GM18873 (cell line): ENCODE data around the gene BIRC3.
"Not testable (repeated sequence)": the region's sequence is repeated elsewhere in the genome, so short reads cannot be mapped to it uniquely, and the experiment has no call there.

Source experiments
- ATAC-seq: cut with Tn5 transposase; IDR thresholded peaks from one replicate; pipeline ENCODE4 v1.9.1; 2021; ENCODE audit warnings: mild to moderate bottlenecking, moderate library complexity, moderate number of reproducible peaks; ENCODE audit not compliant: unreplicated experiment, low FRiP score

The BIRC3 gene

GRCh38 chr11:102320679-102321078 is 3.4 kb downstream of the BIRC3 start:
- no peak for ATAC-seq

DNA sequence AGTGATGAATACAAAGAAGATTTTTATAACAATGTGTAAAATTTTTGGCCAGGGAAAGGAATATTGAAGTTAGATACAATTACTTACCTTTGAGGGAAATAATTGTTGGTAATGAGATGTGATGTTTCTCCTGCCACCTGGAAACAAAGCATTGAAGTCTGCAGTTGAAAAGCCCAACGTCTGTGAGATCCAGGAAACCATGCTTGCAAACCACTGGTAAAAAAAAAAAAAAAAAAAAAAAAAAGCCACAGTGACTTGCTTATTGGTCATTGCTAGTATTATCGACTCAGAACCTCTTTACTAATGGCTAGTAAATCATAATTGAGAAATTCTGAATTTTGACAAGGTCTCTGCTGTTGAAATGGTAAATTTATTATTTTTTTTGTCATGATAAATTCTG is 5.3 kb downstream of the BIRC3 start:
- ATAC-seq: no peak

- ATAC-seq: no peak
Observed at GRCh38 chr11:102323542-102324251, 6.4 kb downstream of the BIRC3 start.

DNA sequence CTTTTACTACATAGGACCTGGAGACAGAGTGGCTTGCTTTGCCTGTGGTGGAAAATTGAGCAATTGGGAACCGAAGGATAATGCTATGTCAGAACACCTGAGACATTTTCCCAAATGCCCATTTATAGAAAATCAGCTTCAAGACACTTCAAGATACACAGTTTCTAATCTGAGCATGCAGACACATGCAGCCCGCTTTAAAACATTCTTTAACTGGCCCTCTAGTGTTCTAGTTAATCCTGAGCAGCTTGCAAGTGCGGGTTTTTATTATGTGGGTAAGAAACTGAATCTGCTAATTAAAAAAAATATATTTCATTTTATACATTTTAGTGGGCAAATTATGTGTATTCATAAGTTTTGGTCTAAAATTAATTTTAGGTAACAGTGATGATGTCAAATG is 7.8 kb downstream of the BIRC3 start:
- no peak for ATAC-seq

GRCh38 chr11:102328748-102329147 is 11.5 kb downstream of the BIRC3 start:
- no peak for ATAC-seq

DNA sequence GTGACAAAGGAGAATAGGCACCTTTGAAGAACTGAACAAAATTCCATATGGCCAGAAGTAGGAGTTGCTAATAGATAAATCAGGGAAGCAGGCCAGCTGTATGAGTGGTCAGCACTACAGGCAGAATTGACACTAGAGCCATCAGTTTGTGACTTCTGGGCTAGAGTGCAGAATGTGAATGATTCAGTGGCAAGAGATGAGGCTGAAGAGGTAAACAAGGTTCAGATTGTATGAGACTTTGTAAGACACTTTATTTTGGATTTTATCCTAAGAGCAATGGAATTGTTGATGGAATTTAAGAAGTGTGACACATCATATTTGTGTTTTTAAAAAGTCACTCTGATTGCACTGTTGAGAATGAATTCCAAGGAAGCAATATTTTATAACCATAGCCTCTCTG is 12.9 kb downstream of the BIRC3 start:
- ATAC-seq: no peak

DNA sequence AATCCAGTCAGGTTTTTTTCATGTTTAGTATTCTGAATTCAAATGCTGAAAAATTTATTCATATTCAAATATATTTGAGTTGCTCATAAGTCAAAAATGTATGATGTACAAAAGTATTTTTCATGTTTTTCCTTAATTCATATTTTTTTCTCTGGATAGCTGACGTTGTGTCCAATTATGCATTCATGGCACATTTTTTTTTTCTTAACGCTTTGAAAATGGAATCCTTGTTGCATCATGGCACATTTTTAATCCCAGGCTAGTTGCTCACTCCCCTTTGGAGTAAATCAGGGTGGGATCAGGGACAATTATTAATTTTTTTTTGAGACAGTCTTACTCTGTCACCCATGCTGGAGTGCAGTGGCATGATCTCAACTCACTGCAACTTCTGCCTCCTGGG is 14.1 kb downstream of the BIRC3 start:
- ATAC-seq: no peak

DNA sequence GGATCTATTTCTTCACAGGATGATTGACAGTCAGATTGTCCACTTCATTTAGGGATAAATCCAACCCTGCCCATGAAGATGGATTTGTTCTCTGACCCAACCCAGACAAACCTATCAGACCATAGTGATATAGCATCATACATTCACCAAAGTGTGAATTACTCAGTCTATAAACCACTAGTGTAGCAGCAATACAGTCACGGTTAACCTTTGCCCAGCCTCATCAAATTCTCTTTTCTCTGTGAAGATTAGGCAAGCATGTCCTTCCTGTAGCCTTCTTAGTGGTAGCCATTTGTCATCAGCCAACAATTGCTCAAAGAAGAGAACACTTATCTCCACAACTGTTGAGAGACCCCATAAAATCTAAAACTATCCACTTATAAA is 15.3 kb downstream of the BIRC3 start:
- no peak for ATAC-seq

- ATAC-seq: no peak
Observed at GRCh38 chr11:102338479-102339010, 21.3 kb downstream of the BIRC3 start.

- ATAC-seq: not testable (repeated sequence)
Observed at GRCh38 chr11:102341311-102341710, 24.0 kb downstream of the BIRC3 start.

DNA sequence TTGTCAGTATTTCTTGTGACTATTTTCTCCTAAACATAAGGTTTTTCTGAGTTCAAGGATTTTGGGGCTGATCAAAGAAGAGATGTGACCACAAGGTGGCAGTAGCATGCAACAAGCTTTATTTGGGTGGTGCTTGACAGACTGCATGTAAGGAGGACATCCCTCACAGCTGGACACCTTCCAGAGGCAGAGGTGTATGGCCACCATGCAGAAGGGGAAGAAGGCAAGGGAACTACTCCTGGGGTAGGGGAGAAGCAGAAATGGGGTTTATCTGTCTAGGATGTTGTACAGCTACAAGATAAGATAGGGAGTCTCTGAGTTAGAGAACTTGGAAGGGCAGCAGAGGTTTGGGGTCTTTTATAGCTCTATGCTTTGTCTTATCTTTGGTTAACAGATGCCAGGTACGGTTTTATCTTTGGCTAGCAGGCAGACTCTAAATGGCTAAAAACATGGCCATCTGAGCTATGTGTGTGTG is 24.6 kb downstream of the BIRC3 start:
- no peak for ATAC-seq

- ATAC-seq: no peak
Observed at GRCh38 chr11:102343809-102344208, 26.5 kb downstream of the BIRC3 start.

- ATAC-seq: no peak
Observed at GRCh38 chr11:102345904-102346303, 28.6 kb downstream of the BIRC3 start.

- no peak for ATAC-seq
Observed at GRCh38 chr11:102346456-102346747, 29.1 kb downstream of the BIRC3 start.

DNA sequence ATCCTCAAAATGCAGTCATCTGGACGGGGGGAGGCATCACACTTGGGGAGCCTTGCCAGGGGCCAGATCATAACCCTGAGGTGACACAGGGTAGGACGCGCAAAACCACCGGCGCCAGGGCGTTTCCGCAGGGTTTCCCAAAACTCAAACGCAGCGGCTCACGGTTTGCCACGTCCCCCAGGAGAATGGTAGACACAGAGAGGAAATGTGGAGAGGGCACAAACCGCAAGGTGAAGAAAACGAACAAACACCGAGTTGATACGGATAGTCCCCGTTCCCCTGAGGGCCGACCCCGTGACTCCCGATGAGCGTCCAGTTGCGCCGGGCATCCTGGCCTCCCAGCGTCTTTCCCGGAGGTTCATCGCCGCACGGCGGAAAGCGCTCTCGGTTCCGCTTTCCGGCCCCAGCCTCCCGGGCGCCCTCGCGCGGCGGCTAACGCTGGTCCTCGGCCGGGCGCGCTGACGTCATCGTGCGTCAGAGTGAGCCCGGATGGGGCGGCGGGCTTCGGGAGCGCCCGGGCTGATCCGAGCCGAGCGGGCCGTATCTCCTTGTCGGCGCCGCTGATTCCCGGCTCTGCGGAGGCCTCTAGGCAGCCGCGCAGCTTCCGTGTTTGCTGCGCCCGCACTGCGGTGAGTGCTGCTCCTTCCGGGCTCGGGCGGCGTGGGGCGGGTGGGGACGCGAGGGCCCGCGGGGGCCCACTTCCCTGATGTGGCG is 29.6 kb downstream of the BIRC3 start, which contains the start of gene BIRC2:
TSS of gene BIRC2 (plus strand) at position 467 of the 714 bp plus-strand sequence. CDS start 2,641 bp downstream, outside the sequence.
- peak; percentile 69 for ATAC-seq

DNA sequence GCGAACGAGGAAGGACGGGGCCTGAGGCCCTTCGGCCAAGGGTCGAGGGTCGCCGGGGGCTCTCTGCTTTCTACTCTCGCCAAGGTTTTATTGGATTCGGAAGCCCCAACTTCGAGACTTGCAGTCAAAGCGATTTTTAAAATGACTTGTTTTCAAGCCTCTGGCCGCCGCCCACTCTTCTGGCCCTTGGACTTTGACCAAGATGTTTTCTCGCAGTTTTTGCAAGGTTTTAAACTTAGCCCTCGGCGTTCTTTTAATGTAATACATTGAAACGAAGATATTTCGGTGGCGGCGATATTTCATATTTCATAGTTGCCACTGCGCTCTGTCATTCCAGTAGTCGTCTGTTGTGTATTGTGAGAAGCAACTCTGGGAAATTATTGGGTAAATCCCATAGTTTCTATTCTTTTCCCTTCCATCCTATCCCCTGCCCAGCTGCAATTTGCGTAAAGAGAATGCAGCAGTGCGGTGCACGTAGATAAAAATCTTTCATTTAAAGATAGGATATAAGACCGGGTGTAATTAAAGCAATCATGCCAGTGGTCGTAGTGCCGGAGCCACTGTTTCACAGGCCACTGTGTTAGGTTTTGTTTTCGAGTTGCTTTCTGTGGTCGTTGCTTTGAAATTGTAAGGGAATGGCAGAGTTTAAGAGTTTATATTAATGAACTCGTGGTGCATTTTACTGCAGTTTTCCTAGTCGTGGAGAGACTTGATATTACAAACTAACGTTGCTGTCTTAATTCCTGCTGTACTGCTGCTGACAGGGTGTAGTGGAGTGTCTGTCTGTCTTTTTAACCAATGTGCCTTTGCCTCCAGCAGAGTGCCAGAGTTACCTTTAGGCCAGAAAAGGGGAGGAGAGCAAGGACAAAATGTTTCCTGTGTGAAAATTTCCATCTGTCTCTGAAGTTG is 30.4 kb downstream of the BIRC3 start:
- peak; percentile 7 for ATAC-seq

DNA sequence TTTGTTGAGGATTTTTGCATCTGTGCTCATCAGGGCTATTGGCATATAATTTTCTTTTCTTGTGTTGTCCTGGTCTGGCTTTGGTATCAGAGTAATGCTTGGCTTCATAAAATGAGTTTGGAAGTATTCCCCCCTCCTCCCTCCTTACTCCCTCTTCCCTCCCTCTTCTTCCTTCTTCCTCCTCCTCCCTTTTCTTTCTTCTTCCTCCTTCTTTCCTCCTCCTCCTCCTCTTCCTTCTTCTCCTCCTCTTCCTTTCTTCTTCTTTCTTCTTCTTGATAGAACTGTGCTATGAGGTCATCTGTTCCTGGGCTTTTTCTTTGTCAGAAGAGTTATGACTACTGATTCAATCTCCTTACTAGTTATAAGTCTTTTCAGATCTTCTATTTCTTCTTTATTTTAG is 39.8 kb downstream of the BIRC3 start:
- no peak for ATAC-seq

DNA sequence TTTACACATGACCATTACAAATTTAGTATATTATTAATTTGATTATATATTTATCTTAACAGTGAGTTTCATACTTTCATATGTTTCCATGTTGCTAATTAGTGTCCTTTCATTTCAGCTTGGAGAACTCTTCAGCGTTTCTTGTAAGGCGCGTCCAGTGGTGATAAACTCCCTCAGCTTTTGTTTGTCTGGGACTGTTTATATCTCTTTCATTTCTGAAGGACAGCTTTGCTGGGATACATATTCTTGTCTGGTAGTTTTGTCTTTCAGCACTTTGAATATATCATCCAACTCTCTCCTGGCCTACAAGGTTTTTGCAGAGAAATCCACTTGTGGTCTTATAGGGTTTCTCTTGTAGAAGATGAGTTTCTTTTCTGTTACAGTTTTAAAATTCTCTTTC is 42.1 kb downstream of the BIRC3 start:
- no peak for ATAC-seq

DNA sequence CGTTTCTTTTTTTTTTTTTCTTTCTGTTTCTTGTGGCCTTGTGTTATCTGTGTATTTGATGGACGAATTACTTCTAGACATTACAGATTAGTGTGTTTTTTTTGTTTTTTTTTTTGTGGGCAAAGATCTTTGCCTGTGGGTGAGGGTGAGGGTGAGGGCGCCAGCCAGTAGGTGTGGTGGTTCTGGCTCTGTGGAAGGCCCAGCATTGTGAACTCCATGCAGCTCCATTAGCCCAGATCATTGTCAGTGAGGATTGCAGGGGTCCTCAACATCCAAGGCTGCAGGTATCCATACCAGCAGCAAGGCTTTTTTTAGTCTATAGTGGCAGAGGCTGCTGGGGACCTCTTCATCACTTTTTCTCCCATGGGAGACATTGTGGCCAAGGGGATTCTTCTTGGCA is 43.4 kb downstream of the BIRC3 start:
- ATAC-seq: no peak

GRCh38 chr11:102361086-102362031 is 44.1 kb downstream of the BIRC3 start:
- ATAC-seq: peak; percentile 94
